Jurkat, Clone E6-1 (cell line): ENCODE data around the gene ZCCHC14.

Experiments used
- DNase-seq: peaks from one replicate; pipeline ENCODE4 v3.0.0-alpha.2; 2011; ENCODE audit warnings: low read depth, low spot score
- H3K4me3 ChIP-seq: 2 replicates; pipeline ENCODE4 v1.5.1; 2011; ENCODE audit warnings: mild to moderate bottlenecking, low read length, control low read depth, moderate library complexity

The ZCCHC14 gene

GRCh38 chr16:87420026-87421002 lies 72.5 kb downstream of the ZCCHC14 start:
- no peak overlapping the region for H3K4me3 ChIP-seq
- no peak for DNase-seq

GRCh38 chr16:87418644-87419043 lies 74.2 kb downstream of the ZCCHC14 start:
- DNase-seq = no peak
- no peak overlapping the region for H3K4me3 ChIP-seq

- H3K4me3 ChIP-seq = no peak overlapping the region
- DNase-seq = no peak
Observed at GRCh38 chr16:87418216-87418615, 74.6 kb downstream of the ZCCHC14 start.

GRCh38 chr16:87417528-87417910 lies 75.3 kb downstream of the ZCCHC14 start:
- no peak overlapping the region for H3K4me3 ChIP-seq
- no peak for DNase-seq

GRCh38 chr16:87416826-87417527 lies 75.8 kb downstream of the ZCCHC14 start:
- H3K4me3 ChIP-seq = no peak overlapping the region
- DNase-seq = peak; percentile 33

GRCh38 chr16:87415441-87415840 lies 77.4 kb downstream of the ZCCHC14 start:
- H3K4me3 ChIP-seq = no peak overlapping the region
- DNase-seq = no peak

- no peak for DNase-seq
- H3K4me3 ChIP-seq = no peak overlapping the region
Observed at GRCh38 chr16:87414251-87414680, 78.6 kb downstream of the ZCCHC14 start.

- H3K4me3 ChIP-seq = no peak overlapping the region
- no peak for DNase-seq
Observed at GRCh38 chr16:87412996-87413421, 79.8 kb downstream of the ZCCHC14 start.

GRCh38 chr16:87412371-87412995 lies 80.3 kb downstream of the ZCCHC14 start:
- DNase-seq = no peak
- no peak overlapping the region for H3K4me3 ChIP-seq

GRCh38 chr16:87411375-87412271 lies 81.2 kb downstream of the ZCCHC14 start:
- DNase-seq = no peak
- no peak overlapping the region for H3K4me3 ChIP-seq

- H3K4me3 ChIP-seq = no peak overlapping the region
Observed at GRCh38 chr16:87410968-87411367, 81.9 kb downstream of the ZCCHC14 start.

GRCh38 chr16:87410530-87410929 lies 82.3 kb downstream of the ZCCHC14 start:
- no peak for DNase-seq
- H3K4me3 ChIP-seq = no peak overlapping the region

More at GRCh38 chr16:87410968-87411367, 81.9 kb downstream of the ZCCHC14 start:
- DNase-seq = no peak

- H3K4me3 ChIP-seq = no peak overlapping the region
- DNase-seq = no peak
Observed at GRCh38 chr16:87409781-87410180, 83.0 kb downstream of the ZCCHC14 start.

- no peak for DNase-seq
- H3K4me3 ChIP-seq = no peak overlapping the region
Observed at GRCh38 chr16:87409153-87409552, 83.7 kb downstream of the ZCCHC14 start.

GRCh38 chr16:87407511-87408112 lies 85.2 kb downstream of the ZCCHC14 start:
- H3K4me3 ChIP-seq = no peak overlapping the region
- DNase-seq = no peak

GRCh38 chr16:87406495-87407088 lies 86.2 kb downstream of the ZCCHC14 start:
- no peak for DNase-seq

GRCh38 chr16:87404764-87405625 lies 87.8 kb downstream of the ZCCHC14 start:
- no peak for DNase-seq
- no peak overlapping the region for H3K4me3 ChIP-seq

More at GRCh38 chr16:87406495-87407088, 86.2 kb downstream of the ZCCHC14 start:
- H3K4me3 ChIP-seq = no peak overlapping the region
